Measurements from ENCODE around the gene OGT. TPM values are rescaled to one million over a fixed set of nuclear protein-coding genes. Genes with fewer than 3 reads are reported as not detected.

The OGT gene
- total RNA-seq, 1 donor = 200 TPM

DNA sequence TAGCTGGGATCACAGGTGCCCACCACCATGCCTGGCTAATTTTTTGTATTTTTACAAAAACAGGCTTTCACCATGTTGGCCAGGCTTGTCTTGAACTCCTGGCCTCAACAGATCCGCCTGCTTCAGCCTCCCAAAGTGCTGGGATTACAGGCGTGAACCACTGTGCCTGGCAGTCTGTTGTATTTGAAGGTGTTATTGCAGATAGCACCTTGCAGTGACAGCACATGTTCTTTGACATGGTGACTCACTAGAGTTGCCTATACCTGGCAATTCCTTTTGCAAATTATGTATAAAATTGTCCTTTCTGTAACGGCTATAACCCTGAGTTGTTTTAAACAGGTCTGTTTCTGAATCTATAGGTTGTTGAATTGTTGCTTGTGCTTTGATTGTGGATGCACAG lies 7.9 kb downstream of the OGT start:
- H2AFZ ChIP-seq (ENCODE audit: low read length) = no peak overlapping the region
- peaks cover 10% of the 10 kb centered on the region for H3K36me3 ChIP-seq (ENCODE audit: insufficient read depth, low read length)
- peaks cover 3% of the 10 kb centered on the region for H3K27me3 ChIP-seq (ENCODE audit: insufficient read depth, low read length)
- peaks cover 35% of the 10 kb centered on the region for H4K20me1 ChIP-seq (ENCODE audit: insufficient read depth, low read length)
- H3K4me1 ChIP-seq (ENCODE audit: insufficient read depth, low read length) = peaks cover 39% of the 10 kb centered on the region
- no peak for DNase-seq (ENCODE audit: insufficient read length, low spot score, missing footprints)
- no peaks in the 10 kb centered on the region for H3K9me3 ChIP-seq (ENCODE audit: low read depth, low read length)
- TF ChIP-seq, protein P1, sequence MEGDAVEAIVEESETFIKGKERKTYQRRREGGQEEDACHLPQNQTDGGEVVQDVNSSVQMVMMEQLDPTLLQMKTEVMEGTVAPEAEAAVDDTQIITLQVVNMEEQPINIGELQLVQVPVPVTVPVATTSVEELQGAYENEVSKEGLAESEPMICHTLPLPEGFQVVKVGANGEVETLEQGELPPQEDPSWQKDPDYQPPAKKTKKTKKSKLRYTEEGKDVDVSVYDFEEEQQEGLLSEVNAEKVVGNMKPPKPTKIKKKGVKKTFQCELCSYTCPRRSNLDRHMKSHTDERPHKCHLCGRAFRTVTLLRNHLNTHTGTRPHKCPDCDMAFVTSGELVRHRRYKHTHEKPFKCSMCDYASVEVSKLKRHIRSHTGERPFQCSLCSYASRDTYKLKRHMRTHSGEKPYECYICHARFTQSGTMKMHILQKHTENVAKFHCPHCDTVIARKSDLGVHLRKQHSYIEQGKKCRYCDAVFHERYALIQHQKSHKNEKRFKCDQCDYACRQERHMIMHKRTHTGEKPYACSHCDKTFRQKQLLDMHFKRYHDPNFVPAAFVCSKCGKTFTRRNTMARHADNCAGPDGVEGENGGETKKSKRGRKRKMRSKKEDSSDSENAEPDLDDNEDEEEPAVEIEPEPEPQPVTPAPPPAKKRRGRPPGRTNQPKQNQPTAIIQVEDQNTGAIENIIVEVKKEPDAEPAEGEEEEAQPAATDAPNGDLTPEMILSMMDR (IDR thresholded peaks at IDR 0.05; ENCODE audit: extremely low read depth, low read depth, low read length) = no peak
- H3K4me3 ChIP-seq (ENCODE audit: insufficient read depth, low read length) = no peak overlapping the region
- H3K79me2 ChIP-seq (ENCODE audit: insufficient read depth, low read length) = peaks cover 81% of the 10 kb centered on the region
- peak overlapping the region; percentile 87 for H3K27ac ChIP-seq (ENCODE audit: low read depth, low read length)
- H3K4me2 ChIP-seq (ENCODE audit: insufficient read depth, low read length) = no peak overlapping the region

- H3K4me1 ChIP-seq (ENCODE audit: insufficient read depth, low read length) = peaks cover 33% of the 10 kb centered on the region
- H3K9me3 ChIP-seq (ENCODE audit: low read depth, low read length) = no peaks in the 10 kb centered on the region
- H3K27me3 ChIP-seq (ENCODE audit: insufficient read depth, low read length) = peaks cover 3% of the 10 kb centered on the region
- no peak overlapping the region for H2AFZ ChIP-seq (ENCODE audit: low read length)
- H4K20me1 ChIP-seq (ENCODE audit: insufficient read depth, low read length) = peaks cover 36% of the 10 kb centered on the region
- no peak for DNase-seq (ENCODE audit: insufficient read length, low spot score, missing footprints)
- peak overlapping the region; percentile 87 for H3K27ac ChIP-seq (ENCODE audit: low read depth, low read length)
- H3K4me3 ChIP-seq (ENCODE audit: insufficient read depth, low read length) = peak overlapping the region; percentile 18
- peaks cover 81% of the 10 kb centered on the region for H3K79me2 ChIP-seq (ENCODE audit: insufficient read depth, low read length)
- peaks cover 13% of the 10 kb centered on the region for H3K36me3 ChIP-seq (ENCODE audit: insufficient read depth, low read length)
- TF ChIP-seq, protein P1 (IDR thresholded peaks at IDR 0.05; ENCODE audit: extremely low read depth, low read depth, low read length) = no peak
- H3K4me2 ChIP-seq (ENCODE audit: insufficient read depth, low read length) = peak overlapping the region; percentile 55
Measured at GRCh38 chrX:71541210-71542022, 8.5 kb downstream of the OGT start.

- Histone ChIP-seq H4K20me1 (ENCODE audit: insufficient read depth, low read length) (peaks cover 41% of the 10 kb centered on the region), H3K27ac (ENCODE audit: low read depth, low read length) (peak overlapping the region; percentile 87), H3K79me2 (ENCODE audit: insufficient read depth, low read length) (peaks cover 82% of the 10 kb centered on the region), H3K9me3 (ENCODE audit: low read depth, low read length) (no peaks in the 10 kb centered on the region), H3K36me3 (ENCODE audit: insufficient read depth, low read length) (peaks cover 23% of the 10 kb centered on the region), H3K4me2 (ENCODE audit: insufficient read depth, low read length) (peak overlapping the region; percentile 12), H3K4me3 (ENCODE audit: insufficient read depth, low read length) (no peak overlapping the region), H2AFZ (ENCODE audit: low read length) (no peak overlapping the region), H3K4me1 (ENCODE audit: insufficient read depth, low read length) (peaks cover 32% of the 10 kb centered on the region), H3K27me3 (ENCODE audit: insufficient read depth, low read length) (peaks cover 3% of the 10 kb centered on the region)
- DNase-seq (ENCODE audit: insufficient read length, low spot score, missing footprints) = no peak
- TF ChIP-seq, protein P1 (IDR thresholded peaks at IDR 0.05; ENCODE audit: extremely low read depth, low read depth, low read length) = no peak
Measured at GRCh38 chrX:71542411-71542810, 9.5 kb downstream of the OGT start.

- H3K9me3 ChIP-seq (ENCODE audit: low read depth, low read length) = no peaks in the 10 kb centered on the region
- DNase-seq (ENCODE audit: insufficient read length, low spot score, missing footprints) = no peak
- no peak overlapping the region for H2AFZ ChIP-seq (ENCODE audit: low read length)
- H3K79me2 ChIP-seq (ENCODE audit: insufficient read depth, low read length) = peaks cover 82% of the 10 kb centered on the region
- TF ChIP-seq, protein P1 (IDR thresholded peaks at IDR 0.05; ENCODE audit: extremely low read depth, low read depth, low read length) = no peak
- H3K4me3 ChIP-seq (ENCODE audit: insufficient read depth, low read length) = no peak overlapping the region
- peak overlapping the region; percentile 12 for H3K4me2 ChIP-seq (ENCODE audit: insufficient read depth, low read length)
- peak overlapping the region; percentile 87 for H3K27ac ChIP-seq (ENCODE audit: low read depth, low read length)
- peaks cover 3% of the 10 kb centered on the region for H3K27me3 ChIP-seq (ENCODE audit: insufficient read depth, low read length)
- peaks cover 44% of the 10 kb centered on the region for H4K20me1 ChIP-seq (ENCODE audit: insufficient read depth, low read length)
- H3K36me3 ChIP-seq (ENCODE audit: insufficient read depth, low read length) = peaks cover 25% of the 10 kb centered on the region
- H3K4me1 ChIP-seq (ENCODE audit: insufficient read depth, low read length) = peaks cover 31% of the 10 kb centered on the region
Measured at GRCh38 chrX:71542825-71543224, 9.9 kb downstream of the OGT start.
